ENCODE measurements around the gene APBB2. TPM values are rescaled to one million over a fixed set of nuclear protein-coding genes. Genes with fewer than 3 reads are reported as not detected.
A peak's percentile ranks its signal among the peaks of the same experiment; 100 is the strongest.

Gene APBB2
- total RNA-seq, 2 donors from 2014 or later, result 134 to 137 TPM

GRCh38 chr4:41212616-41213203 lies 1.6 kb downstream of the APBB2 start:
- Histone ChIP-seq H3K4me1 (ENCODE audit: control insufficient read depth in 1 of 2, low read depth in 2 of 2) (peaks cover 20 to 45% of the 10 kb centered on the region in 2 donors), H3K9me3 (no peaks in the 10 kb centered on the region), H3K27ac (peak overlapping the region in 1 of 2 donors; percentile 94), H3K4me3 (peak overlapping the region; percentile 95), H3K36me3 (no peaks in the 10 kb centered on the region), H3K27me3 (replicated peaks; ENCODE audit: insufficient read depth) (no peaks in the 10 kb centered on the region)
- no peak for DNase-seq (ENCODE audit: low spot score)
- ATAC-seq (ENCODE audit: insufficient number of reproducible peaks, low FRiP score, low read depth), result no peak
- TF ChIP-seq, protein P1, sequence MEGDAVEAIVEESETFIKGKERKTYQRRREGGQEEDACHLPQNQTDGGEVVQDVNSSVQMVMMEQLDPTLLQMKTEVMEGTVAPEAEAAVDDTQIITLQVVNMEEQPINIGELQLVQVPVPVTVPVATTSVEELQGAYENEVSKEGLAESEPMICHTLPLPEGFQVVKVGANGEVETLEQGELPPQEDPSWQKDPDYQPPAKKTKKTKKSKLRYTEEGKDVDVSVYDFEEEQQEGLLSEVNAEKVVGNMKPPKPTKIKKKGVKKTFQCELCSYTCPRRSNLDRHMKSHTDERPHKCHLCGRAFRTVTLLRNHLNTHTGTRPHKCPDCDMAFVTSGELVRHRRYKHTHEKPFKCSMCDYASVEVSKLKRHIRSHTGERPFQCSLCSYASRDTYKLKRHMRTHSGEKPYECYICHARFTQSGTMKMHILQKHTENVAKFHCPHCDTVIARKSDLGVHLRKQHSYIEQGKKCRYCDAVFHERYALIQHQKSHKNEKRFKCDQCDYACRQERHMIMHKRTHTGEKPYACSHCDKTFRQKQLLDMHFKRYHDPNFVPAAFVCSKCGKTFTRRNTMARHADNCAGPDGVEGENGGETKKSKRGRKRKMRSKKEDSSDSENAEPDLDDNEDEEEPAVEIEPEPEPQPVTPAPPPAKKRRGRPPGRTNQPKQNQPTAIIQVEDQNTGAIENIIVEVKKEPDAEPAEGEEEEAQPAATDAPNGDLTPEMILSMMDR (IDR thresholded peaks at IDR 0.05), result peak; percentile 56

- no peaks in the 10 kb centered on the region for H3K27me3 ChIP-seq (replicated peaks; ENCODE audit: insufficient read depth)
- TF ChIP-seq, protein P1 (IDR thresholded peaks at IDR 0.05), result no peak
- H3K9me3 ChIP-seq, result no peaks in the 10 kb centered on the region
- peaks cover 22 to 51% of the 10 kb centered on the region in 2 donors for H3K4me1 ChIP-seq (ENCODE audit: control insufficient read depth in 1 of 2, low read depth in 2 of 2)
- ATAC-seq (ENCODE audit: insufficient number of reproducible peaks, low FRiP score, low read depth), result no peak
- peak overlapping the region; percentile 95 for H3K4me3 ChIP-seq
- no peak for DNase-seq (ENCODE audit: low spot score)
- H3K27ac ChIP-seq, result no peak overlapping the region
- H3K36me3 ChIP-seq, result no peaks in the 10 kb centered on the region
These were observed 2.3 kb downstream of the APBB2 start for GRCh38 chr4:41211951-41212615.

DNA sequence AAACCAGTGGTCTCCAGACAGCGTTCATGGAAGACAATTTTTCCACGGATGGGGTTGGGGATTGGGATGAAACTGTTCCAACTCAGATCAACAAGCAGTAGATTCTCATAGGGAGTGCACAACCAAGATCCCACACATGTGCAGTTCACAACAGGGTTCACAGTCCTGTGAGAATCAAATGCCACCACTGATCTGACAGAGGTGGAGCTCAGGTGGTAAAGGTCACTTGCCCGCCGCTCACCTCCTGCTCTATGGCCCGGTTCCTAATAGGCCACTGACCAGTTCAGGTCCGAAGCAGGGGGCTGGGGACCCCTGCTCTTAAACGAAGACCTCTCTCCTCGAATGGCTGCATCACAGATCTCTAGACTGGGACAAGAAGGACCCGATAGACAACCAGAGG lies 4.4 kb downstream of the APBB2 start:
- TF ChIP-seq, protein P1 (IDR thresholded peaks at IDR 0.05), result no peak
- peak overlapping the region in 1 of 2 donors; percentile 56 for H3K27ac ChIP-seq

GRCh38 chr4:41209187-41209586 lies 5.2 kb downstream of the APBB2 start:
- ATAC-seq (ENCODE audit: insufficient number of reproducible peaks, low FRiP score, low read depth) (no peak), DNase-seq (ENCODE audit: low spot score) (no peak)
- Histone ChIP-seq H3K4me3 (peak overlapping the region; percentile 13), H3K27me3 (replicated peaks; ENCODE audit: insufficient read depth) (no peaks in the 10 kb centered on the region), H3K36me3 (no peaks in the 10 kb centered on the region), H3K9me3 (no peaks in the 10 kb centered on the region), H3K4me1 (ENCODE audit: control insufficient read depth in 1 of 2, low read depth in 2 of 2) (peaks cover 26 to 68% of the 10 kb centered on the region in 2 donors), H3K27ac (peak overlapping the region in 1 of 2 donors; percentile 56)
- TF ChIP-seq, protein P1 (IDR thresholded peaks at IDR 0.05), result no peak

More for the DNA sequence above, 4.4 kb downstream of the APBB2 start:
- Histone ChIP-seq H3K4me1 (ENCODE audit: control insufficient read depth in 1 of 2, low read depth in 2 of 2) (peaks cover 21 to 61% of the 10 kb centered on the region in 2 donors), H3K27me3 (replicated peaks; ENCODE audit: insufficient read depth) (no peaks in the 10 kb centered on the region), H3K4me3 (no peak overlapping the region), H3K36me3 (no peaks in the 10 kb centered on the region), H3K9me3 (no peaks in the 10 kb centered on the region)
- ATAC-seq (ENCODE audit: insufficient number of reproducible peaks, low FRiP score, low read depth) (no peak), DNase-seq (ENCODE audit: low spot score) (no peak)

DNA sequence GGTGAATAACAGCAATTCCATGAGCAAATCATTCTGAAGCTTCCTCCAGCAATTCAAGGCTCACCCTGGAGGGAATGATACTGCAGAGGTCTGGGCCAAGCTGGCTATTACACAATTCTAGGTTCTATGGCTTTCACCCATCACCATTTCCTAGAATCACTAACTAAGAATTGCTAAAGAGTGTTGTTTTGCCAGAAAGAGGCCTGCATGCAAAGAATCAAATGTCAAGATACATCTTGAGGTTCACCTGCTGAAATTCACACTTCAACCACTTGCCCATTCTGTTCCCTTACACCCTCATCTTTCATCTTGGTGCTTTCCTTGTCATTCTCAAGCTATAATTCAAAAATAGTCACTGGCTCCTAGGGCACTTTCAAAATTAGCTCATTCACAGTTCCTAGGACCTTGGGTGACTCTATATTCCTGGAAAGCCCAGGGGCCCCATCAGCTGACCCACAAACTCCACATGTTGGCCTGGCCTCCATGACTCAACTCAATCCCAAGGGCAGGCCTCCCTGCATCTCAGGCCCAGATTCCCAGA lies 7.0 kb downstream of the APBB2 start:
- no peak for DNase-seq (ENCODE audit: low spot score)
- H3K4me3 ChIP-seq, result no peak overlapping the region

More for the DNA sequence above, 7.0 kb downstream of the APBB2 start:
- TF ChIP-seq, protein P1 (IDR thresholded peaks at IDR 0.05), result no peak
- no peak for ATAC-seq (ENCODE audit: insufficient number of reproducible peaks, low FRiP score, low read depth)
- no peaks in the 10 kb centered on the region for H3K27me3 ChIP-seq (replicated peaks; ENCODE audit: insufficient read depth)
- H3K27ac ChIP-seq, result no peak overlapping the region
- no peaks in the 10 kb centered on the region for H3K36me3 ChIP-seq
- no peaks in the 10 kb centered on the region for H3K9me3 ChIP-seq
- peaks cover 36 to 87% of the 10 kb centered on the region in 2 donors for H3K4me1 ChIP-seq (ENCODE audit: control insufficient read depth in 1 of 2, low read depth in 2 of 2)
